Measurements from ENCODE around the gene AMN. TPM values are rescaled to one million over a fixed set of nuclear protein-coding genes. Genes with fewer than 3 reads are reported as not detected.
A peak's percentile ranks its signal among the peaks of the same experiment; 100 is the strongest.

AMN gene
- total RNA-seq, 1 experiment from 2014 or later: 70.7 TPM

DNA sequence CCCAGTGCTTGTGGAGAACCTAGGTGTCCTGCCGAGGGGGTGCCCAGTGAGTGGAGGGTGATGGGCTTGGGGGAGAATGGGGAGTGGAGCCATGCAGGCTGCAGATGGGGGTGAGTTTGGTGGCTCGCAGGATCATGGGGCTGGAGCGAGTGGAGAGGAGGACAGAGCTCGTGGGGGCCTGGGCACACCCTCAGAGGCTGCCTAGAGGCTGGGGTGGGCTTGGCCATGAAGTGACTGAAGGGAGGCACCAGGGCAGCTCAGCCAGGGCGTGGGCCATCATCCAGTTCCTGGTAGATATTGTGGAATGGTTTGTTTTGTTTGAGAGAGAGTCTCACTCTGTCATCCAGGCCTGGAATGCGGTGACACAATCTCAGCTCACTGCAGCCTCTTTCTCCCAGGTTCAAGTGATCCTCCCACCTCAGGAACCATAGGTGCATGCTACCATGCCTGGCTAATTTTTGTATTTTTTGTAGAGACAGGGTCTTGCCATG, 43.4 kb upstream of the AMN start:
- peak; percentile 44 to 47 for DNase-seq
- intact Hi-C loops (cut with micrococcal nuclease; ENCODE audit: unreplicated experiment): loop anchor here (5.0 to 10.0 kb wide), 2 partner anchors 38 to 104 kb away; partner anchors contain the start of gene TRAF3
- no TSS peak for BruUV-seq (replicated peaks)

DNA sequence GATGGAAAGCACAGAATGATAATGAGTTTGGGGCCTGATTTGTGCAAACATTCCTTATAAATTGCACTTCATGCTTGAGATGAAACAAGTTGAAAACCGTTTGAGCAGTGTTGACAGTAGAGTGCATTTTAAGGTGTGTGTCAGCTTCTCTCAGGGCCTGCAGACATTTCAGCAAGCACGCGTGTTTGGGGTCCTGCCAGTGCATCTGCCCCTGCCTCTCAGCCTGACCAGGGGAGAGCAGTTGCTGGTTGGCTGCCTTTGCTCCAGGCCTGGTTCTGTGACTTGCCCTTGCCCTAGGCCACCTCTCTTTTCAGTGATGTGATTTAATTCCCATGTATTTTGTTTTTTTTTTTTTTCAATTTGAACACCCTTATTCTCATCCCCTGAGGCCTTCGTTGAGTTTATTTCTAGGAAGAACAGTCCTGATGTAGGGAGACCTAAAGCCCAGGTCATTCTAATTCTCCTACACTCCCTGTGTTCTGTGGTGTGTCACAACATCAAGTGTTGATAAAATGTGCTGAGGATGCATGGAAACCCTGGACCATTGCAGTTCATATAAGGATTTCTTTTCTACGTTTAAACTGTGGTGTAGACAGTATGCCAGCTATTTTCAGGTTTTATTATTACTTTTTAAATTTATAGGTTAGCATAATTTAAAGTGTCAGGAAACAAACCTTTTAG, 40.1 kb upstream of the AMN start:
- Mint-ChIP-seq H3K36me3 (ENCODE audit: insufficient read depth, unreplicated experiment) (peaks cover 6% of the 10 kb centered on the region), H3K9me3 (ENCODE audit: unreplicated experiment) (no peaks in the 10 kb centered on the region), H3K4me3 (ENCODE audit: unreplicated experiment) (no peak overlapping the region), H3K4me1 (ENCODE audit: low read depth, unreplicated experiment) (no peaks in the 10 kb centered on the region), H3K27ac (ENCODE audit: unreplicated experiment) (no peak overlapping the region), H3K27me3 (ENCODE audit: insufficient read depth, unreplicated experiment) (no peaks in the 10 kb centered on the region)
- CTCF ChIA-PET: no interaction called here
- TF ChIP-seq, protein P1, sequence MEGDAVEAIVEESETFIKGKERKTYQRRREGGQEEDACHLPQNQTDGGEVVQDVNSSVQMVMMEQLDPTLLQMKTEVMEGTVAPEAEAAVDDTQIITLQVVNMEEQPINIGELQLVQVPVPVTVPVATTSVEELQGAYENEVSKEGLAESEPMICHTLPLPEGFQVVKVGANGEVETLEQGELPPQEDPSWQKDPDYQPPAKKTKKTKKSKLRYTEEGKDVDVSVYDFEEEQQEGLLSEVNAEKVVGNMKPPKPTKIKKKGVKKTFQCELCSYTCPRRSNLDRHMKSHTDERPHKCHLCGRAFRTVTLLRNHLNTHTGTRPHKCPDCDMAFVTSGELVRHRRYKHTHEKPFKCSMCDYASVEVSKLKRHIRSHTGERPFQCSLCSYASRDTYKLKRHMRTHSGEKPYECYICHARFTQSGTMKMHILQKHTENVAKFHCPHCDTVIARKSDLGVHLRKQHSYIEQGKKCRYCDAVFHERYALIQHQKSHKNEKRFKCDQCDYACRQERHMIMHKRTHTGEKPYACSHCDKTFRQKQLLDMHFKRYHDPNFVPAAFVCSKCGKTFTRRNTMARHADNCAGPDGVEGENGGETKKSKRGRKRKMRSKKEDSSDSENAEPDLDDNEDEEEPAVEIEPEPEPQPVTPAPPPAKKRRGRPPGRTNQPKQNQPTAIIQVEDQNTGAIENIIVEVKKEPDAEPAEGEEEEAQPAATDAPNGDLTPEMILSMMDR (IDR thresholded peaks at IDR 0.05; ENCODE audit: insufficient read depth in 1 of 2, low read depth in 1 of 2, low read length in 1 of 2, severe bottlenecking in 1 of 2, unreplicated experiment in 1 of 2): no peak
- Histone ChIP-seq H3K36me3 (ENCODE audit: control insufficient read depth, insufficient read depth, low read length) (no peaks in the 10 kb centered on the region; the same call in 1 of the 2 replicates), H3K4me1 (peaks cover 9% of the 10 kb centered on the region), H3K4me3 (ENCODE audit: low read depth, low read length) (no peak overlapping the region), H3K27me3 (replicated peaks; ENCODE audit: control insufficient read depth, insufficient read depth, low read length) (no peaks in the 10 kb centered on the region), H3K9me3 (no peaks in the 10 kb centered on the region)
- no TSS peak for BruUV-seq (replicated peaks)
- POLR2A ChIA-PET: no interaction called here
- DNase-seq: no peak
- intact Hi-C loops (cut with micrococcal nuclease; ENCODE audit: unreplicated experiment): no loop called here

More for the DNA sequence above, 43.4 kb upstream of the AMN start:
- H3K4me3 Mint-ChIP-seq (ENCODE audit: unreplicated experiment): no peak overlapping the region
- Histone ChIP-seq H3K4me3 (ENCODE audit: low read depth, low read length) (no peak overlapping the region), H3K27me3 (replicated peaks; ENCODE audit: control insufficient read depth, insufficient read depth, low read length) (no peaks in the 10 kb centered on the region), H3K9me3 (no peaks in the 10 kb centered on the region), H3K4me1 (peaks cover 13% of the 10 kb centered on the region), H3K36me3 (ENCODE audit: control insufficient read depth, insufficient read depth, low read length) (no peaks in the 10 kb centered on the region)
- peaks cover 7% of the 10 kb centered on the region for H3K4me1 Mint-ChIP-seq (ENCODE audit: low read depth, unreplicated experiment)
- H3K36me3 Mint-ChIP-seq (ENCODE audit: insufficient read depth, unreplicated experiment): peaks cover 16% of the 10 kb centered on the region
- H3K27me3 Mint-ChIP-seq (ENCODE audit: insufficient read depth, unreplicated experiment): no peaks in the 10 kb centered on the region
- H3K27ac Mint-ChIP-seq (ENCODE audit: unreplicated experiment): no peak overlapping the region
- no peaks in the 10 kb centered on the region for H3K9me3 Mint-ChIP-seq (ENCODE audit: unreplicated experiment)
- TF ChIP-seq, protein P1 (IDR thresholded peaks at IDR 0.05; ENCODE audit: insufficient read depth in 1 of 2, low read depth in 1 of 2, low read length in 1 of 2, severe bottlenecking in 1 of 2, unreplicated experiment in 1 of 2): no peak
- ChIA-PET CTCF (interaction anchor here (1.2 kb wide), 1 partner anchor 184 kb away, joined by 3 read pairs; no protein-coding TSS in a partner anchor), POLR2A (interaction anchor here (0.7 kb wide), 1 partner anchor 83 kb away, joined by 3 read pairs; no protein-coding TSS in a partner anchor)

DNA sequence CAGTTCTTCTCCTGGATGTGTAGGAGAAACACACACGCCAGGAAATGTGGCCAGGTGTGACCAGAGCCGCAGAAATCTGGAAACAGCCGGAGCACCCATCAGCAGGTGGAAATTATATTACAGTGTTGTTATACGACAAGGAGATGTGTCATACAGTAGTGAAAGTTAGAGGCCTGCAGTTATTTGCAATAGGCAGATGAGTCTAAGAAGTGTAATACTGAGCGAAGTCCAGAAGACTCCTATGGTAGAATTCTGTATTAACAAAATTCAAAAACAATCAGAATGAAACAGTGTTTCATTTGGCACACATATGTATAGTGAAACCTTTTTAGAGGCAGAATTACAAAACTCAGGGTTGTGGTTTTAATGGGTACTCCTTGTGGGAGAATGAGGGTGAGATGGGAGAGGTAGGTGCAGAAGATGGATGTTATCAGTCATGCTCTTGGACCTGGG, 39.3 kb upstream of the AMN start:
- no peaks in the 10 kb centered on the region for H3K27me3 ChIP-seq (replicated peaks; ENCODE audit: control insufficient read depth, insufficient read depth, low read length)
- H3K36me3 Mint-ChIP-seq (ENCODE audit: insufficient read depth, unreplicated experiment): peaks cover 6% of the 10 kb centered on the region
- H3K4me1 ChIP-seq: peaks cover 9% of the 10 kb centered on the region
- no peak overlapping the region for H3K4me3 ChIP-seq (ENCODE audit: low read depth, low read length)
- H3K36me3 ChIP-seq (ENCODE audit: control insufficient read depth, insufficient read depth, low read length): no peaks in the 10 kb centered on the region; the same call in 1 of the 2 replicates
- ChIA-PET POLR2A (no interaction called here), CTCF (no interaction called here)
- no peaks in the 10 kb centered on the region for H3K27me3 Mint-ChIP-seq (ENCODE audit: insufficient read depth, unreplicated experiment)
- no peak for DNase-seq
- intact Hi-C loops (cut with micrococcal nuclease; ENCODE audit: unreplicated experiment): no loop called here
- no peaks in the 10 kb centered on the region for H3K4me1 Mint-ChIP-seq (ENCODE audit: low read depth, unreplicated experiment)
- H3K27ac Mint-ChIP-seq (ENCODE audit: unreplicated experiment): no peak overlapping the region
- H3K4me3 Mint-ChIP-seq (ENCODE audit: unreplicated experiment): no peak overlapping the region
- H3K9me3 ChIP-seq: no peaks in the 10 kb centered on the region
- TF ChIP-seq, protein P1 (IDR thresholded peaks at IDR 0.05; ENCODE audit: insufficient read depth in 1 of 2, low read depth in 1 of 2, low read length in 1 of 2, severe bottlenecking in 1 of 2, unreplicated experiment in 1 of 2): no peak
- no peaks in the 10 kb centered on the region for H3K9me3 Mint-ChIP-seq (ENCODE audit: unreplicated experiment)
- BruUV-seq (replicated peaks): no TSS peak
